ENCODE results near the gene HCRTR1.

HCRTR1 gene
- total RNA-seq, result 0 reads per million in 2 experiments

- no peak for DNase-seq (ENCODE audit: low read depth)
Observed at GRCh38 chr1:31617218-31617915, at the start of gene HCRTR1. Gene HCRTR1, plus strand, starts transcription at chr1:31617689. Its CDS starts 1,504 bp downstream, at chr1:31619193.

- no peak for DNase-seq (ENCODE audit: low read depth)
Observed at GRCh38 chr1:31567956-31568570, 49.4 kb upstream of the HCRTR1 start.

GRCh38 chr1:31568895-31569595 is 48.4 kb upstream of the HCRTR1 start:
- no peak for DNase-seq (ENCODE audit: low read depth)

- DNase-seq (ENCODE audit: low read depth), result no peak
Observed at GRCh38 chr1:31569596-31570173, 47.8 kb upstream of the HCRTR1 start.

- DNase-seq (ENCODE audit: low read depth), result no peak
Observed at GRCh38 chr1:31570228-31570627, 47.3 kb upstream of the HCRTR1 start.

- no peak for DNase-seq (ENCODE audit: low read depth)
Observed at GRCh38 chr1:31570906-31571305, 46.6 kb upstream of the HCRTR1 start.

GRCh38 chr1:31571340-31572295 is 45.9 kb upstream of the HCRTR1 start:
- DNase-seq (ENCODE audit: low read depth), result no peak

- DNase-seq (ENCODE audit: low read depth), result no peak
Observed at GRCh38 chr1:31572323-31573104, 45.0 kb upstream of the HCRTR1 start.

- DNase-seq (ENCODE audit: low read depth), result no peak
Observed at GRCh38 chr1:31573261-31573660, 44.2 kb upstream of the HCRTR1 start.

GRCh38 chr1:31574749-31575368 is 42.6 kb upstream of the HCRTR1 start:
- no peak for DNase-seq (ENCODE audit: low read depth)

- DNase-seq (ENCODE audit: low read depth), result no peak
Observed at GRCh38 chr1:31575369-31576140, 41.9 kb upstream of the HCRTR1 start.

- no peak for DNase-seq (ENCODE audit: low read depth)
Observed at GRCh38 chr1:31576201-31576669, 41.3 kb upstream of the HCRTR1 start, which contains the start of gene TINAGL1. Gene TINAGL1, plus strand, starts transcription at chr1:31576515. Its CDS starts 634 bp downstream, at chr1:31577149.

GRCh38 chr1:31576743-31577455 is 40.6 kb upstream of the HCRTR1 start:
- DNase-seq (ENCODE audit: low read depth), result no peak

GRCh38 chr1:31577515-31578192 is 39.8 kb upstream of the HCRTR1 start:
- no peak for DNase-seq (ENCODE audit: low read depth)

GRCh38 chr1:31579374-31579773 is 38.1 kb upstream of the HCRTR1 start:
- no peak for DNase-seq (ENCODE audit: low read depth)

GRCh38 chr1:31580513-31580870 is 37.0 kb upstream of the HCRTR1 start:
- no peak for DNase-seq (ENCODE audit: low read depth)

- DNase-seq (ENCODE audit: low read depth), result no peak
Observed at GRCh38 chr1:31580891-31581603, 36.4 kb upstream of the HCRTR1 start.
